K562 (cell line): Measurements from ENCODE around the gene OTUB2. TPM values are rescaled to one million over a fixed set of nuclear protein-coding genes. Genes with fewer than 3 reads are reported as not detected.

Experiments
- AFF4 ChIP-seq: sonication (generic); formaldehyde crosslinking; IDR thresholded peaks from 2 replicates; pipeline ENCODE4 v1.8.0; 2023; ENCODE audit warnings: mild to moderate bottlenecking, missing genetic modification reagents
- CAMTA2 ChIP-seq: fragments of 250-450 bp; sonication (Bioruptor Pico); conservative IDR thresholded peaks from 2 replicates; pipeline ENCODE4 v1.5.1; 2022
- CCAR2 ChIP-seq: fragments of 200-400 bp; formaldehyde crosslinking; IDR thresholded peaks from 2 replicates; pipeline ENCODE4 v1.6.1; 2017; ENCODE audit warnings: mild to moderate bottlenecking, low read depth, low read length
- CHD4 ChIP-seq: fragments of 200-600 bp; sonication (generic); IDR thresholded peaks from 3 replicates; pipeline ENCODE4 v1.6.1; 2012; ENCODE audit warnings: low read depth, mild to moderate bottlenecking, mixed read lengths, low read length, inconsistent platforms; ENCODE audit not compliant: insufficient read depth, insufficient replicate concordance, poor library complexity, severe bottlenecking
- L3MBTL2 ChIP-seq: fragments of 450-650 bp; IDR thresholded peaks from 2 replicates; pipeline ENCODE4 v1.6.1; 2016; ENCODE audit warnings: mild to moderate bottlenecking, moderate library complexity
- MGA ChIP-seq: fragments of 450-650 bp; IDR thresholded peaks from 2 replicates; pipeline ENCODE4 v1.6.1; 2016; ENCODE audit warnings: mild to moderate bottlenecking, moderate library complexity
- NFIX ChIP-seq: fragments of 250-450 bp; sonication (Bioruptor Pico); IDR thresholded peaks from 2 replicates; pipeline ENCODE4 v1.4.0; 2020; ENCODE audit warnings: low read depth, mild to moderate bottlenecking, moderate library complexity
- SMAD4 ChIP-seq: fragments of 250-450 bp; sonication (Bioruptor Pico); conservative IDR thresholded peaks from 2 replicates; pipeline ENCODE4 v1.8.0; 2021; ENCODE audit warnings: inconsistent platforms, mild to moderate bottlenecking, moderate library complexity
- SREBF2 ChIP-seq: sonication (generic); formaldehyde crosslinking; IDR thresholded peaks from 2 replicates; pipeline ENCODE4 v1.4.0; 2020; ENCODE audit warnings: mild to moderate bottlenecking, missing genetic modification reagents
- SUPT5H ChIP-seq: fragments of 450-650 bp; IDR thresholded peaks from 2 replicates; pipeline ENCODE4 v1.6.1; 2016
- ZNF644 ChIP-seq: fragments of 200-800 bp; sonication (Bioruptor generic); IDR thresholded peaks from 2 replicates; pipeline ENCODE4 v1.6.1; 2016; ENCODE audit warnings: low read depth, missing genetic modification characterization, missing compliant biosample characterization
- ZNF699 ChIP-seq: fragments of 250-450 bp; sonication (Bioruptor Pico); IDR thresholded peaks from 2 replicates; pipeline ENCODE4 v1.8.0; 2021; ENCODE audit warnings: mild to moderate bottlenecking, moderate library complexity; ENCODE audit not compliant: insufficient replicate concordance
- polyA plus RNA-seq, 8 experiments: library from polyadenylated mRNA; depleted of rRNA in 4 of 8; stranded (reverse) in 5 of 8; unstranded in 3 of 8; fragments of >200 nt; fragmentation: Nextera tagmentation in 2 of 8; fragmentation: Illumina TruSeq in 1 of 8; extraction: Ambion mirVana in 2 of 8; extraction: Trizol in 1 of 8; gene quantifications; 2 replicates each; pipeline versions ENCODE4 v1.2.1 to v1.2.3, GENCODE V29; 2011 to 2014; ENCODE audit warnings: inconsistent platforms in 1 of 8, missing spikeins in 1 of 8
- total RNA-seq, 7 experiments: library from RNA; depleted of rRNA in 6 of 7; stranded (reverse); fragments of >200 nt in 6 of 7; fragmentation: Illumina TruSeq in 2 of 7; extraction: Trizol in 2 of 7; gene quantifications; 2 replicates each; pipeline versions ENCODE4 v1.2.1 to v1.2.3, GENCODE V29; 2011 to 2021; ENCODE audit warnings: low replicate concordance in 1 of 7

OTUB2 gene
- total and polyA plus RNA-seq, 9 of the 15 experiments (the other 6 are each of a cell fraction or from before 2014, with no cell fraction given) = 0.01 to 0.31 (median 0.11) TPM

GRCh38 chr14:94026173-94026888 is at the start of gene OTUB2 (continued):
- TF ChIP-seq AFF4 (no peak), MGA (0 out of 2 replicates have a peak, but pooled peaks have one; percentile 11), SREBF2 (CRISPR knock-in tag) (no peak), CHD4 (no peak), SUPT5H (no peak), NFIX (CRISPR knock-in tag) (no peak), CCAR2 (no peak), ZNF644 (tag) (no peak), ZNF699 (CRISPR knock-in tag) (no peak), L3MBTL2 (peak; percentile 38; the same call in 1 of the 2 replicates), SMAD4 (CRISPR knock-in tag) (no peak), CAMTA2 (CRISPR knock-in tag) (no peak)
